Endodermal cell (in vitro differentiated cells): ENCODE measurements around the gene FBXW10. TPM values are rescaled to one million over a fixed set of nuclear protein-coding genes. Genes with fewer than 3 reads are reported as not detected.
"Not testable (repeated sequence)": the region's sequence is repeated elsewhere in the genome, so short reads cannot be mapped to it uniquely, and the experiment has no call there.

Source experiments
- DNase-seq: peaks from one replicate; pipeline ENCODE4 v3.0.0-alpha.2; 2017
- H3K27ac ChIP-seq: 2 replicates; pipeline ENCODE4 v1.5.1; 2013; ENCODE audit warnings: mild to moderate bottlenecking, low read depth, low read length, moderate library complexity
- H3K27me3 ChIP-seq: 2 replicates; pipeline ENCODE4 v1.6.1; 2013; ENCODE audit warnings: mild to moderate bottlenecking, low read length, moderate library complexity; ENCODE audit not compliant: insufficient read depth, control insufficient read depth, poor library complexity, severe bottlenecking
- H3K36me3 ChIP-seq: 2 replicates; pipeline ENCODE4 v1.7.0; 2013; ENCODE audit warnings: mild to moderate bottlenecking, low read length, moderate library complexity; ENCODE audit not compliant: control insufficient read depth, insufficient read depth
- H3K4me1 ChIP-seq: one replicate; pipeline ENCODE4 v1.7.0; 2013; ENCODE audit warnings: low read length; ENCODE audit not compliant: control insufficient read depth, insufficient read depth
- H3K4me3 ChIP-seq: 2 replicates; pipeline ENCODE4 v1.5.1; 2013; ENCODE audit warnings: mild to moderate bottlenecking, low read length, moderate library complexity
- H3K9ac ChIP-seq: 2 replicates; pipeline ENCODE4 v1.6.1; 2013; ENCODE audit warnings: mild to moderate bottlenecking, low read length, moderate library complexity; ENCODE audit not compliant: poor library complexity, severe bottlenecking; ENCODE audit errors: extremely low read depth
- H3K9me3 ChIP-seq: 2 replicates; pipeline ENCODE4 v1.6.1; 2013; ENCODE audit warnings: mild to moderate bottlenecking, low read length, moderate library complexity; ENCODE audit not compliant: control insufficient read depth
- H3K27ac Mint-ChIP-seq: 2 replicates; pipeline ENCODE4 v1.8.0; 2020; ENCODE audit warnings: mixed read lengths
- H3K27me3 Mint-ChIP-seq: 2 replicates; pipeline ENCODE4 v1.8.0; 2021; ENCODE audit warnings: mild to moderate bottlenecking, mixed read lengths; ENCODE audit not compliant: insufficient read depth
- H3K36me3 Mint-ChIP-seq: 2 replicates; pipeline ENCODE4 v1.8.0; 2020; ENCODE audit warnings: low read depth, mixed read lengths
- H3K4me1 Mint-ChIP-seq: 2 replicates; pipeline ENCODE4 v1.8.0; 2020; ENCODE audit warnings: mixed read lengths
- H3K4me3 Mint-ChIP-seq: 2 replicates; pipeline ENCODE4 v1.8.0; 2020; ENCODE audit warnings: mild to moderate bottlenecking, moderate library complexity, mixed read lengths
- H3K9me3 Mint-ChIP-seq: 2 replicates; pipeline ENCODE4 v1.8.0; 2020; ENCODE audit warnings: mild to moderate bottlenecking, mixed read lengths
- WGBS, 2 experiments: methylation state at CpG; one replicate each; pipeline versions ENCODE4 v1.1.5 to v1.1.7; 2013; ENCODE audit warnings: missing lambda C conversion rate in 2 of 2, mixed read lengths in 1 of 2; ENCODE audit not compliant: insufficient coverage in 1 of 2, insufficient read length in 1 of 2; 5-methylcytosine and 5-hydroxymethylcytosine counted together
- total RNA-seq, 2 donors: library from RNA; stranded (reverse); fragmentation: NEBNext Ultra II Directional in 1 of 2; extraction: Animal tissue kit (Norgen Biotek cat#: 25700) in 1 of 2; gene quantifications; 2 replicates in 1 of 2; 3 replicates in 1 of 2; pipeline ENCODE4 v1.2.1, GENCODE V29; 2021
- TF ChIP-seq, protein P1 (sequence below): fragments of 200-600 bp; sonication (generic); conservative IDR thresholded peaks from 2 replicates; pipeline ENCODE4 v1.5.0; 2021; ENCODE audit warnings: antibody characterized with exemption, mild to moderate bottlenecking

The FBXW10 gene
- total RNA-seq, 2 donors from 2014 or later, result not detected

DNA sequence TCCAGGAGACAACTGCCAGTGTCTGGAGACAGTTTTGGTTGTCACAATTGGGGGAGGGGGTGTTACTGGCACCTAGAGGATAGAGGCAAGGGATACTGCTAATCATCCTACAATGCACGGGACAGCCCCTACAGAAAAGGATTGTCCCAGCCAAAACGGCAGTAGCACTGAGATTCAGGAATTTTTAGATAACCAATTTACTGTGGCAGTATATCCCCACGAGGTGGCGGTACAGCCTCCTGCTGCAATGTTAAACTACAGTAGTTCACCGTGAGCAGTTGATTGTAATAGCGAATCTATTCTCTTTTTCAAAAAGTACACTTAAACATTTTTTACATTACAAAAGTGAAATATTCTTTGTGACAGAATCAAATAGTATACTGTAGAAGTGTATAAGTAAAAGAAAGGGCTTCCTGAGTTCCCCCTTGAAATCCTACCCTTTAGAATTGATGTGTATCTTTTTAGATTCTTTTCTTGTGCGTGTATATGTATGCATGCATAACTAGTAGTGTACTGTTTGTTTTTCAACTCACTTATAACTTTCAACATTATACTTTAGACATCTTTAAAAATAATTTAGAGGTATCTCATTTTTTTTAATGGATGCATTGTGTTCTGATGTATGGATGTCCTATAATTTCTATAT, 31.4 kb upstream of the FBXW10 start:
- TF ChIP-seq, protein P1, sequence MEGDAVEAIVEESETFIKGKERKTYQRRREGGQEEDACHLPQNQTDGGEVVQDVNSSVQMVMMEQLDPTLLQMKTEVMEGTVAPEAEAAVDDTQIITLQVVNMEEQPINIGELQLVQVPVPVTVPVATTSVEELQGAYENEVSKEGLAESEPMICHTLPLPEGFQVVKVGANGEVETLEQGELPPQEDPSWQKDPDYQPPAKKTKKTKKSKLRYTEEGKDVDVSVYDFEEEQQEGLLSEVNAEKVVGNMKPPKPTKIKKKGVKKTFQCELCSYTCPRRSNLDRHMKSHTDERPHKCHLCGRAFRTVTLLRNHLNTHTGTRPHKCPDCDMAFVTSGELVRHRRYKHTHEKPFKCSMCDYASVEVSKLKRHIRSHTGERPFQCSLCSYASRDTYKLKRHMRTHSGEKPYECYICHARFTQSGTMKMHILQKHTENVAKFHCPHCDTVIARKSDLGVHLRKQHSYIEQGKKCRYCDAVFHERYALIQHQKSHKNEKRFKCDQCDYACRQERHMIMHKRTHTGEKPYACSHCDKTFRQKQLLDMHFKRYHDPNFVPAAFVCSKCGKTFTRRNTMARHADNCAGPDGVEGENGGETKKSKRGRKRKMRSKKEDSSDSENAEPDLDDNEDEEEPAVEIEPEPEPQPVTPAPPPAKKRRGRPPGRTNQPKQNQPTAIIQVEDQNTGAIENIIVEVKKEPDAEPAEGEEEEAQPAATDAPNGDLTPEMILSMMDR, result peak; percentile 77
- not testable (repeated sequence) for H3K36me3 Mint-ChIP-seq, H3K4me3 Mint-ChIP-seq, H3K36me3 ChIP-seq, H3K27ac ChIP-seq, H3K27ac Mint-ChIP-seq, H3K27me3 ChIP-seq, H3K4me1 Mint-ChIP-seq, H3K9me3 ChIP-seq, H3K27me3 Mint-ChIP-seq, H3K9ac ChIP-seq, H3K9me3 Mint-ChIP-seq, H3K4me3 ChIP-seq, H3K4me1 ChIP-seq
- peak; percentile 90 for DNase-seq
- WGBS, 2 experiments, result 9 to 20% methylated on average over 2 to 4 of the region's 7 CpGs

DNA sequence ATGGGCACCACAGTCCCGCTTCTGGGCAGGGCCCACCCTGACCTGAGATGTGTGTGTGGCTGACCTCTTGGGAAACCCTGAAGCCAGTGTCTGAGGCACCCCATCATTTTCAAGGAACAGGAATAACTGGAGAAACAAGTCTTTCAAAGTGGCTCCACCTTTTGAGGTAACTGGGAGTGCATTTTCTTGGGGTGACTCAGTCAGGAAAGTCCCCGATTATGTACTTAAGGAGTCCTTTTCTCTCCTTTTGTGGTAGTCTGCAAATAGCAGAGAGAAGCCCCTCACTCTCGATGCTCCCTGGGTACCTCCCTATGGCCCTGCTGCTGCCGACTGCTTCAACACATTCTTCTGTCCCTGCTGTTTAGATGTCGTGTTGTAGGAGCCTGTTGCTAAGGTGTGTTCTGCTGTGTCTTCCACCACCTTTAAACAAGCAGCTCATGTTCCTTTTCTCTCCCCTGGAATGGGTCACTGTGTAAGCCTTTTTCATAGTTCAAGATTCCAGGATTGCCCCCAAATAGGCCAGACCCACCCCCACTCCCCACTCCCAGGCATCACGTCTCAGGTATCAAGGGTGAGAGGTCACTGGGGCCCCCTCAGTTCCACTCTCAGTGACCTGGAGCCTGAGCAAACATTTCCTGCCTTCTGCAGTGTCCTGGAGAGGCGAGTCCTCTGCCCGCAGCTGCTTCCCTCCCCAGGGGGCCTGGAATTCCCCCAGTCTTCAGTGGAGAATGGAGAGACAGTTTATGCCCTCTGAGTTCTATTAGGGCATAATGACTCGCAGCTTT, 25.0 kb upstream of the FBXW10 start:
- not testable (repeated sequence) for H3K27me3 Mint-ChIP-seq, H3K9me3 Mint-ChIP-seq, H3K36me3 ChIP-seq, H3K4me3 Mint-ChIP-seq, H3K9ac ChIP-seq, H3K4me1 ChIP-seq, H3K4me3 ChIP-seq, H3K9me3 ChIP-seq, H3K27me3 ChIP-seq, H3K36me3 Mint-ChIP-seq, H3K27ac ChIP-seq
- DNase-seq, result peak; percentile 79
- Mint-ChIP-seq H3K4me1 (peaks cover 10% of the 10 kb centered on the region), H3K27ac (peak overlapping the region; percentile 85)
- 54% methylated on average over 7 of the region's 9 CpGs; no CpG with 5 or more reads in 1 of the 2 experiments for WGBS, 2 experiments

DNA sequence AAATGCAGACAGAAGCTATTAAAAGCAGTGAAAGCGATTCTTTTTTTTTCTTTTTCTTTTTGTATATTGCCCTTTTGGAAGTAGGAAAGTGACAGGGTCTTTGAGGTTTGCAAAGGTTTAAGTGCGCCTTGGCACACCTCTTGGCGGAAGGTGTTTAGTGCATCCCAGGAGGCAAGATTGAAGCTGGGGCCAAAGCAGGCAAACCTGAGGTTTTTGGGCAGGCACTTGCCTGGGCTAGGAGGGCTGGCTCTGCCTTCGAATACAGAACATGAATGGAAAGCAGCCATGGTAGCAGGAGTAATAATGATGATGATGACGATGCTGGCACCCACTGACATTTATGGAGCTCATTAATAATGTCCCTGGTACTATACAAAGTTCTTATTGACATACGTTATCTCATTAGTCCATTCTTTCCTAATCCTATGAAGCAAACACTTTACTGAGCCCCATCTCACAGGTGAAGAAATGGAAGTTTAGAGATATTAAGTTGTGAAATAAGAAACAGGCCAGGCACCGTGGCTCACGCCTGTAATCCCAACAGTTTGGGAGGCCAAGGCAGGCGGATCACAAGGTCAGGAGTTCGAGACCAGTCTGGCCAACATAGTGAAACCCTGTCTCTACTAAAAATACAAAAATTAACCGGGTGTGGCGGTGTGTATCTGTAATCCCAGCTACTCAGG, 24.3 kb upstream of the FBXW10 start:
- H3K36me3 ChIP-seq, H3K4me1 ChIP-seq, H3K9me3 ChIP-seq, H3K27me3 ChIP-seq, H3K4me3 ChIP-seq, H3K4me3 Mint-ChIP-seq, H3K9me3 Mint-ChIP-seq, H3K27me3 Mint-ChIP-seq, H3K27ac ChIP-seq, H3K36me3 Mint-ChIP-seq, H3K9ac ChIP-seq: not testable (repeated sequence)
- H3K27ac Mint-ChIP-seq, result peak overlapping the region; percentile 85
- DNase-seq, result peak; percentile 50
- H3K4me1 Mint-ChIP-seq, result peaks cover 10% of the 10 kb centered on the region
- 84 to 100% methylated on average over 3 to 8 of the region's 12 CpGs for WGBS, 2 experiments

DNA sequence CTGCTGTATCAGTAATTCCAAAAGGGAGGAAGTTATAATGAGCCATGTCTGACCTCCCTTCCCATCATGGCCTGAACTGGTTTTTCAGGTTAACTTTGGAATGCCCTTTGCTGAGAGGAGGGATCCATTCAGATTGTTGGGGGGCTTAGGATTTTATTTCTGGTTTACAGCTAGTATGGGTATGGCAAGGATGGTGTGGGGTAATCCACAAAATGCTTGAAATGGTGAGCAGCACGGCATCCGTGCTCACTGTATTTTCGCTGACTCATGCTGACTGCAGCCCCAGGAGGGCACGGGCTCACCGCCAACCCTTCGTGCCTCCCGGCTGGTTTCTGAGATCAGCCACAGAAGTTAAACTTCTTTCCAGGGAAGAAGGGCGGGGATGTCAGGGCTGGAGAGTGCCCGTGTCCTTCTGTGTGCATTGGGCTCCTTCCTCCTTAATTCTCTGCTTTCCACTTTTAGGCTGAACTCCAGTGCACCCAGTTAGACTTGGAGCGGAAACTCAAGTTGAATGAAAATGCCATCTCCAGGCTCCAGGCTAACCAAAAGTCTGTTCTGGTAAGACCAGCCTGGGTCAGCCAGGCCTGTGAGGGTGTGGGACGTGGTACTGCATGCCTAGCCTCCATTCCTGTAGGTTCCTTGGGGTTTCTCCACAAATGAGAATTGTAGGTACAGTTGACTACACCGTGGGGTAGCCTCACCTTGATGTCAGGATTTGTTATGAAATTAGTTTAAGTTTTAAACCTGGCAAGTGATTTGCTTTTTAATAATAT, 21.9 kb upstream of the FBXW10 start:
- H3K4me3 Mint-ChIP-seq, H3K36me3 ChIP-seq, H3K27me3 ChIP-seq, H3K27ac Mint-ChIP-seq, H3K4me1 ChIP-seq, H3K9me3 Mint-ChIP-seq, DNase-seq, H3K9me3 ChIP-seq, H3K27ac ChIP-seq, H3K36me3 Mint-ChIP-seq, H3K9ac ChIP-seq, H3K27me3 Mint-ChIP-seq, H3K4me3 ChIP-seq: not testable (repeated sequence)
- peaks cover 10% of the 10 kb centered on the region for H3K4me1 Mint-ChIP-seq
- 100% methylated on average over 1 of the region's 12 CpGs; no CpG with 5 or more reads in 1 of the 2 experiments for WGBS, 2 experiments

DNA sequence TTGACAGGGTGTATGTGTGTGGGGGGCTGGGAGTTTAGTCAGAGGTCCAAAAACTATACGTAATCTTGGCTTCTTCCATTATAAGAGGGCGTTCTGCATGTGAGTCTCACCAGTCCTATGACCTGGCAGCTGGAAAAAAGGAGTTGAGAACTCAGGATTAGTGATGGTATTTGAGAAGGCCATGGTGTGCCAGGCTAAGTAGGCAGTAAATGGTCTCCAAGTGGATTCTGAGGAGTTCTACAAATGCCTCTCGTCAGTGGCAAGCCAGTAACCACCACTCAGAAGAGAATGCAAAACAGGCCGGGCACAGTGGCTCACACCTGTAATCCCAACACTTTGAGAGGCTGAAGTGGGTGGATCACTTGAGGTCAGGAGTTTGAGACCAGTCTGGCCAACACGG, 21.2 kb upstream of the FBXW10 start:
- 72 to 81% methylated on average over 2 to 4 of the region's 5 CpGs for WGBS, 2 experiments
- H3K4me3 ChIP-seq, H3K9me3 Mint-ChIP-seq, H3K9me3 ChIP-seq, H3K36me3 ChIP-seq, H3K27ac Mint-ChIP-seq, H3K9ac ChIP-seq, H3K27ac ChIP-seq, H3K27me3 Mint-ChIP-seq, H3K27me3 ChIP-seq, DNase-seq, H3K4me3 Mint-ChIP-seq, H3K36me3 Mint-ChIP-seq, H3K4me1 ChIP-seq: not testable (repeated sequence)
- H3K4me1 Mint-ChIP-seq, result peaks cover 10% of the 10 kb centered on the region

DNA sequence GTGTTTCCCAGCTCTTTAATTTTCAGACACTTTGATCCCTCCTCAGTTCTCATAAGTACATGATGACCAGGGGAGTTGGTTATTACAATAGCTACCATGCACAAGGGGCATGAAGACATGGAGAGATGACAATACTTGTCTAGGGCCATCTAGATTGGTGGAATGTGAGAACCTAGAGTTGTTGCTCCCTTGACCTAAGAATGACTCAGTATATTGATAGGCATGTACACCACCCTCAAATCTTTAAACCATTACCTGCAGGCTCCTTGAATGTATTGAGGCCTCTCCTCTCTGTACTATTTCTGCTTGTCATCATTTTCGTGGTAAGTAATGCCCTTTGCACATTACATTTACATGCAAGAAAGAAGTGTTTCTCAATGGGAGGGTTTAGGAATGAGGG, 20.3 kb upstream of the FBXW10 start:
- H3K9me3 ChIP-seq, H3K9ac ChIP-seq, H3K4me1 ChIP-seq, H3K9me3 Mint-ChIP-seq, H3K36me3 ChIP-seq, H3K36me3 Mint-ChIP-seq, H3K27me3 Mint-ChIP-seq, H3K27me3 ChIP-seq, H3K27ac ChIP-seq, DNase-seq, H3K4me3 ChIP-seq, H3K27ac Mint-ChIP-seq, H3K4me3 Mint-ChIP-seq: not testable (repeated sequence)
- no CpG with 5 or more reads among the region's 1 CpG for WGBS, 2 experiments
- H3K4me1 Mint-ChIP-seq, result peaks cover 10% of the 10 kb centered on the region
